AG09319 (cell line): ENCODE results near the gene STRADA.

Experiments used
- DNase-seq: peaks from one replicate; pipeline ENCODE4 v3.0.0-alpha.2; 2010; ENCODE audit warnings: low read depth; ENCODE audit errors: extremely low read depth
- TF ChIP-seq, protein P1 (sequence below): IDR thresholded peaks from 2 replicates; pipeline ENCODE4 v1.5.1; 2011; ENCODE audit warnings: low read depth, mild to moderate bottlenecking, inconsistent platforms, low read length, moderate library complexity

The STRADA gene

DNA sequence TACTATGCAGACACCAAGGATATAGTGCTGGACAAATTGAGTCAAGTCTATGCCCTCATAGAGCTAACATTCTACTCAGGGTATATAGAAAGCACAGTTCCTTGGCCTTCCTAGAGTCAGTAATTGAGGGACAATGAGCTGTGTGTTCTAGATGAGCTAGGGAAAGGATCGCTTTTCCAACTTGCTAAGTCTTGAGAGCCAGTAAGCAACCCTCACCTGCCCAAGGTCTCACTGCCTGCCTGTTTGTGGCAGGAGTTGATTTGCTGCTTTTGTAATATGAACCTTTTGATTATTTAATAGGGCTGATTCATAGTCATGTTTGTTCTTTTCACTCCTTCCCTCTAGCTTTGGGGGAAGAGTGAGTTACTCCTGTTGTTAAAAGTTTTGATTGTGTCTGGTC lies 38.9 kb upstream of the STRADA start:
- DNase-seq: no peak
- TF ChIP-seq, protein P1, sequence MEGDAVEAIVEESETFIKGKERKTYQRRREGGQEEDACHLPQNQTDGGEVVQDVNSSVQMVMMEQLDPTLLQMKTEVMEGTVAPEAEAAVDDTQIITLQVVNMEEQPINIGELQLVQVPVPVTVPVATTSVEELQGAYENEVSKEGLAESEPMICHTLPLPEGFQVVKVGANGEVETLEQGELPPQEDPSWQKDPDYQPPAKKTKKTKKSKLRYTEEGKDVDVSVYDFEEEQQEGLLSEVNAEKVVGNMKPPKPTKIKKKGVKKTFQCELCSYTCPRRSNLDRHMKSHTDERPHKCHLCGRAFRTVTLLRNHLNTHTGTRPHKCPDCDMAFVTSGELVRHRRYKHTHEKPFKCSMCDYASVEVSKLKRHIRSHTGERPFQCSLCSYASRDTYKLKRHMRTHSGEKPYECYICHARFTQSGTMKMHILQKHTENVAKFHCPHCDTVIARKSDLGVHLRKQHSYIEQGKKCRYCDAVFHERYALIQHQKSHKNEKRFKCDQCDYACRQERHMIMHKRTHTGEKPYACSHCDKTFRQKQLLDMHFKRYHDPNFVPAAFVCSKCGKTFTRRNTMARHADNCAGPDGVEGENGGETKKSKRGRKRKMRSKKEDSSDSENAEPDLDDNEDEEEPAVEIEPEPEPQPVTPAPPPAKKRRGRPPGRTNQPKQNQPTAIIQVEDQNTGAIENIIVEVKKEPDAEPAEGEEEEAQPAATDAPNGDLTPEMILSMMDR: no peak

DNA sequence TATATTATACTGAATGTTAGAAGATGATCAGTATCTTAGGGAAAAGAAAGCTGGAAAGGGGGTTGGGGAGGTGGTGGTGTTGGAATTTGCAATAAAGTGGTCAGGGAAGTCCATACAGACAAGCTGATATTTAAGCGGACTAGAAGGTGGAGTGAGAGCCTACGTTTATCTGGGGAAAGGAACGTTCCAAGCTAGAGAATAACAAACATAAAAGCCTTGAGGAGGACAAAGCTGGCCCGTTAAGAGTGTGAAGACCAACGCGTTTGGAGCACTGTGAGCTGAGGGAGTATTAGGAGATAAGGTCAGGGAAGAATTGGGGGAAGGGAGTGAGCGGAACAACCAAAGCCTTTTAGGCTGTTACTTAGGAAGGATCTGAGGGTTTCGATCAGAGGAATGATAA lies 33.8 kb upstream of the STRADA start:
- DNase-seq: no peak
- TF ChIP-seq, protein P1: no peak

DNA sequence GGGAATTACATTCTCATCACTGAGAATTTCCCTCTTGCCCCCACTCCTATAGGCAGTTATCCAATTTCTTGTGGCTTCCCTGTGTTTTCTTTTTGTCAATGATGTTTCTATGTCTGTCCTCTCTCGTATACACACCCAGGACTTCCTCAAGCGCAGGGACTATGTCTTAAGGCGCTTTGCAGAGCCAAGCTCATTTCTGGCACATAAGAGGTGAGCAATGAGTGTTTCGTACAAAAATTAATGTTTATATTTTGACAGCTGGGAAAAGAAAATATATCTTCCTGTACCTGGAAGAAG lies 33.3 kb upstream of the STRADA start:
- TF ChIP-seq, protein P1: no peak

DNA sequence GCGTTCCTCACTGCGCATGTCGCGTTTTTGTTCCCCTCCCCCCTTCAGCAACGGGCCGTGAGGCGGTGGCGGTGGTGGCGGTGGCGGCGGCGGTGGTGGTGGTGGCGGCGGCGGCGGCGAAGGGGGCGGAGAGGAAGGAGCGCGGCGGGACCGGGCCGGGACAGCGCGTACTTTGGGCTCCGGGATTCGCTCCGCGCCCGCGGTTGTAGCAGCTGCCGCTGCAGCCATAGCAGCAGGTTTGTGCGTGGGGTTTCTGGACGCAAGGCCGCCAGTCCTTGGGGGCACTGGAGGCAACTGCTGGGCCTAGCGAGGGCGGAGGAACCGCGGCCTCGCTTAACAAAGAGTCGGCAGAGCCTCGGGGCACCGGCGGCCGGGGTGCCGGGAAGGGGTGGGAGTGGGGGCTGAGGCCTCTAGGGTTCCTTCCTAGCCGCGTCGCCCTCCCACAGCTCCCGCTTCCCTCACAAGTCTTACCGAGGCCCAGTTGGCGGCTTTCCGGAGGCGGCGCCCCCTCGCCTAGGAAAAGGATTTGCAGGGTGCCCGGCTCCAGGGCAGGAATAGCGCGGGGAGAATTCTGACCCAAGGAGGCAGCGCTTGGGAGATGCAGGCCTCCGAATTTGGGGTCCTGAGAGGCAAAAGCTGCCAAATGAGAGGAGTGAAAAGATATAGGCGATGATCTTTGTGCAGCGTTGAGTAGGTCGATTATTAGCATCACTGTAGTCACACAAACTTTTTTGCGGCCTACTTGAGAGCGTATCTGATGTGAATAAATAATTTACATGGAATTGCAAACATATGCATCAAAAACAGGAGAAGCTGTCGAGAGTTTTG lies 32.8 kb upstream of the STRADA start, which contains the start of gene DDX42:
DDX42 (plus strand) TSS at position 30 of the 828 bp plus-strand sequence. CDS start 12,880 bp downstream, outside the sequence.
- DNase-seq: no peak
- TF ChIP-seq, protein P1: peak; percentile 3

More for the DNA sequence above, 33.3 kb upstream of the STRADA start:
- no peak for DNase-seq

DNA sequence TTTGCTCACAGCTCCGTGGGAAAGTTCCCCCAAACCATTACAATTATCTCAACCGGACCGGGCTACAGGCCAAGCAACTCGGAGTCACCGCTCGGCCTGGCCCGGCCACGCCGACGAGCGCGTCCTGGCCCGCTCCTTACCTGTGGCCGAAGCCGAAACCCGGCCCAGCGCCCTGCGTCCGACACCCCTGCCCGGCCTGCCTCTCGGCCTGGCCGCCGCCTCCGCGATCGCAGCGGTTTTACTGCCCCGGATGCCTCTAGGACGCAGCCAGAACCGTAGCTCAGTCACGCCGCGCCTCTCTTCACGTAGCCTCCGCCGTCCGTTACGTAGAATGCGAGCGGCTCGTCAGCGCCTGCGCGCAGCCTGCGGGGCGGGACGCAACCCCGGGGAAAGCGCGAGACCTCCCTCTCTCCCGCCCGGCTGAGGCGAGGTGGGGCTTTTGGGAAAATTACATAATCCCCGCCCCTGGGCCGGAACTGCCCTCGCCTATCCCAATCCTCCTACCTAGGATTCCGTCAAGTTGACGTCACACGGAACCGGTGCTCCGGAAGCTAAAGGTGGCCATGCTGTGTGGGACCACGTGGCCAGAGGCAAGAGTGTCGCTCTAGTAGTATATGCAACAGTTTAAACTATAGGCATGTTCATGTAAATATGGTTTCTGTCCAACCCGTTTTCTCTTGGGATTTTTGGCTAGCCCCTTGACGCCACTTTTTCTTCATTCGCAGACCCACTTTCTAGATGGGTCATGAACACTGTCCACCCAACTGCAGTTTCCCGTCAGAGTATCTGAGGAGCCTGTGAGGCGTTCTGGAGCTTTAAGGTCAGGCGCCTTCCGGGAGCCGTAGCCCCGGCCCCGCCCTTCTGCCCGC lies 31.9 kb upstream of the STRADA start, which contains the start of gene CCDC47:
CCDC47 (minus strand) TSS at position 326 of the 869 bp plus-strand sequence. CDS start 7,422 bp downstream, outside the sequence.
- DNase-seq: peak; percentile 97
- TF ChIP-seq, protein P1: no peak

DNA sequence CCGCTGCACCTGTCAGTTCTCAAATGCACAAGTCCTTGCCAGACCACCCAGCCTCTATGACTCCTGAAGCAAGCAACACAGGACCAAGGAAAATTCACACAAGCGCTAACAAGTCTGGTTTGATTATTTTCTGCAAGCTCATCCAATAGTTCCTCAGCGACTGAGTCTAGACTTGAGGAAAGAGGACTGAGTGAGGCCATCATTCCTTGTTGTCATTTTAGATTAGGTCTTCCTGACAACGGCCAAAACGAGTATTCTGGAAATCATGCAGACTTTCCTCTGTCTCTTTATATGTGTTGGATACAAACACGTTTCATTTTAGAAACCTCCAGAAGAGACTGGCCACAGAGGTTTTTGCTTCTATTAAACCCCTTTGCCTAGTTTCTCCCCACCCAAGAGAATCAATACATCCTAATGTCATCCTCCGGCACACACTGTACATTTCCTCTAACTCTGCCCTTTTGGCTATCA lies 31.2 kb upstream of the STRADA start:
- no peak for DNase-seq
- TF ChIP-seq, protein P1: no peak
